SK-N-MC (cell line): Measurements from ENCODE around the gene MAML1.

Experiments used
- EZH2 ChIP-seq: fragments of 200-600 bp; sonication (generic); IDR thresholded peaks from one replicate; pipeline ENCODE4 v1.6.1; 2017; ENCODE audit warnings: antibody characterized with exemption
- POLR2AphosphoS5 ChIP-seq: IDR thresholded peaks from 2 replicates; pipeline ENCODE4 v1.6.1; 2012; ENCODE audit warnings: mild to moderate bottlenecking, low read depth, low read length, borderline replicate concordance

DNA sequence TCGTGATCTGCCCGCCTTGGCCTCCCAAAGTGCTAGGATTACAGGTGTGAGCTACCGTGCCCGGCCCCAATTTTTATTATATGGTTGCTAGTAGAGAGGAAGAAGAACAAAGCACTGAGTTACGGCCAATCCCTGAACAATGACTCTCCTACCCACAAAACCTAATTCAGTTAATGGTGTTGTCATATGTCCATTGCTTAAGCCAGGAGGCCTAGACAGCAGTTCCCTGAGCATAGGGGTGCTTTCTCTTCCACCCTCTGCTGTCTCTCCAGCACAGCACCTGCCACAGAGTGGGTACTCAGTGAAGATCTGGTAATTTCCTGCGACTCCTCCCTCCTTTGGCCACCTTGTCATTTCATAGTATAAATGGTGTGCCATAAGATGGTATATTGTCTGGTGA is 39.7 kb downstream of the MAML1 start:
- no peak for TF ChIP-seq POLR2AphosphoS5
- TF ChIP-seq EZH2, result no peak
